Motor neuron (in vitro differentiated cells): Measurements from ENCODE around the gene MAPK8IP3. TPM values are rescaled to one million over a fixed set of nuclear protein-coding genes. Genes with fewer than 3 reads are reported as not detected.
"Not testable (repeated sequence)": the region's sequence is repeated elsewhere in the genome, so short reads cannot be mapped to it uniquely, and the experiment has no call there.

ENCODE experiments used
- ATAC-seq, 8 experiments: fragments of 200-7000 bp; cut with Tn5 transposase; replicated peaks in 6 of 8; 2 replicates each; pipeline ENCODE4 v1.8.0; 2021; ENCODE audit warnings: mild to moderate bottlenecking in 8 of 8, moderate library complexity in 8 of 8
- H3K27ac ChIP-seq, 2 donors: fragments of 250-450 bp; sonication (Bioruptor Pico); 2 replicates each; pipeline ENCODE4 v1.9.0; 2021; ENCODE audit warnings: antibody characterized with exemption in 2 of 2, mild to moderate bottlenecking in 2 of 2, moderate library complexity in 1 of 2
- H3K4me1 ChIP-seq, 2 donors: fragments of 250-450 bp; sonication (Bioruptor Pico); replicated peaks in 1 of 2; 2 replicates each; pipeline ENCODE4 v1.6.1; 2021; ENCODE audit warnings: antibody characterized with exemption in 2 of 2, mild to moderate bottlenecking in 2 of 2, moderate library complexity in 1 of 2
- H3K4me3 ChIP-seq, 5 donors: fragments of 250-450 bp; sonication (Bioruptor Pico); 2 replicates each; pipeline ENCODE4 v1.9.0; 2021; ENCODE audit warnings: antibody characterized with exemption in 5 of 5, mild to moderate bottlenecking in 5 of 5, moderate library complexity in 4 of 5
- WGBS, 10 experiments: fragments of 450-650 bp; shearing (Covaris generic); methylation state at CpG; one replicate each; pipeline ENCODE4 v1.0.0; 2022; 5-methylcytosine and 5-hydroxymethylcytosine counted together
- in situ Hi-C, 9 experiments: fragments of 400-800 bp; cut with MboI; loops; one replicate each; pipeline ENCODE4 v1.15.0; 2021; ENCODE audit warnings: low sequenced_read_pairs in 9 of 9, low pct_unique_long_range_greater_than_20kb in 2 of 9; ENCODE audit not compliant: unreplicated experiment in 9 of 9
- total RNA-seq, 8 experiments: library from RNA; unstranded; fragments of 300-600 nt; gene quantifications; 2 replicates each; pipeline versions ENCODE4 v1.2.3 to v1.2.4, GENCODE V29; 2022

The MAPK8IP3 gene
- total RNA-seq, 8 experiments from 2014 or later = 22.1 to 99.5 (median 55.4) TPM

GRCh38 chr16:1708083-1708767, 2.2 kb downstream of the MAPK8IP3 start:
- H3K27ac ChIP-seq = no peak overlapping the region
- 20 to 100% (median 83%) methylated on average over 1 to 12 of the region's 18 CpGs; no CpG with 5 or more reads in 1 of the 10 experiments for WGBS, 10 experiments
- peak overlapping the region in 4 of 5 donors; percentile 57 to 88 (median 64) for H3K4me3 ChIP-seq
- no peak for ATAC-seq
- in situ Hi-C loops = no loop called here
- peaks cover 11 to 17% of the 10 kb centered on the region in 2 donors for H3K4me1 ChIP-seq

GRCh38 chr16:1708768-1709180, 2.8 kb downstream of the MAPK8IP3 start:
- peak in 2 of 8 experiments; percentile 1 to 6 for ATAC-seq
- Histone ChIP-seq H3K27ac (no peak overlapping the region), H3K4me3 (no peak overlapping the region), H3K4me1 (peaks cover 11 to 17% of the 10 kb centered on the region in 2 donors)
- 0 to 100% (median 86%) methylated on average over 1 to 4 of the region's 13 CpGs; no CpG with 5 or more reads in 5 of the 10 experiments for WGBS, 10 experiments
- in situ Hi-C loops = no loop called here

- no peak for ATAC-seq
- no peak overlapping the region for H3K27ac ChIP-seq
- 75 to 100% (median 86%) methylated on average over 1 to 5 of the region's 15 CpGs; no CpG with 5 or more reads in 5 of the 10 experiments for WGBS, 10 experiments
- peaks cover 11 to 17% of the 10 kb centered on the region in 2 donors for H3K4me1 ChIP-seq
- in situ Hi-C loops = no loop called here
- H3K4me3 ChIP-seq = no peak overlapping the region
These were observed 3.4 kb downstream of the MAPK8IP3 start for GRCh38 chr16:1709356-1709755.

- in situ Hi-C loops = no loop called here
- Histone ChIP-seq H3K27ac (no peak overlapping the region), H3K4me1 (peaks cover 11 to 12% of the 10 kb centered on the region in 2 donors), H3K4me3 (no peak overlapping the region)
- 62 to 100% (median 92%) methylated on average over 1 to 12 of the region's 17 CpGs; no CpG with 5 or more reads in 1 of the 10 experiments for WGBS, 10 experiments
- no peak for ATAC-seq
These were observed 5.0 kb downstream of the MAPK8IP3 start for GRCh38 chr16:1710811-1711507.

GRCh38 chr16:1712791-1713261, 6.8 kb downstream of the MAPK8IP3 start:
- 0 to 100% (median 83%) methylated on average over 1 of the region's 14 CpGs; no CpG with 5 or more reads in 7 of the 10 experiments for WGBS, 10 experiments
- ATAC-seq = peak in 1 of 8 experiments; percentile 10
- in situ Hi-C loops = no loop called here
- Histone ChIP-seq H3K4me1 (peaks cover 8% of the 10 kb centered on the region in 2 donors), H3K27ac (no peak overlapping the region), H3K4me3 (no peak overlapping the region)

- Histone ChIP-seq H3K4me1 (peaks cover 3% of the 10 kb centered on the region in 2 donors), H3K27ac (no peak overlapping the region), H3K4me3 (no peak overlapping the region)
- WGBS, 10 experiments = 70 to 100% (median 90%) methylated on average over 2 to 7 of the region's 7 CpGs; no CpG with 5 or more reads in 4 of the 10 experiments
- no peak for ATAC-seq
- in situ Hi-C loops = no loop called here
These were observed 7.3 kb downstream of the MAPK8IP3 start for GRCh38 chr16:1713331-1713730.

- in situ Hi-C loops = no loop called here
- Histone ChIP-seq H3K4me3 (no peak overlapping the region), H3K4me1 (no peaks in the 10 kb centered on the region), H3K27ac (no peak overlapping the region)
- ATAC-seq = no peak
- 76 to 100% (median 84%) methylated on average over 1 to 9 of the region's 14 CpGs; no CpG with 5 or more reads in 6 of the 10 experiments for WGBS, 10 experiments
These were observed 7.9 kb downstream of the MAPK8IP3 start for GRCh38 chr16:1713933-1714332.

GRCh38 chr16:1715220-1715619, 9.2 kb downstream of the MAPK8IP3 start:
- Histone ChIP-seq H3K4me3 (no peak overlapping the region), H3K4me1 (no peaks in the 10 kb centered on the region), H3K27ac (no peak overlapping the region)
- in situ Hi-C loops = no loop called here
- 69 to 96% (median 91%) methylated on average over 3 to 8 of the region's 12 CpGs; no CpG with 5 or more reads in 5 of the 10 experiments for WGBS, 10 experiments
- ATAC-seq = no peak

- H3K4me1 ChIP-seq, in situ Hi-C loops, ATAC-seq, H3K27ac ChIP-seq, H3K4me3 ChIP-seq: not testable (repeated sequence)
- WGBS, 10 experiments = 80 to 100% (median 93%) methylated on average over 1 to 10 of the region's 10 CpGs; no CpG with 5 or more reads in 3 of the 10 experiments
These were observed 12.2 kb downstream of the MAPK8IP3 start for GRCh38 chr16:1718236-1718635.

GRCh38 chr16:1719559-1720229, 13.7 kb downstream of the MAPK8IP3 start:
- WGBS, 10 experiments = 82 to 100% (median 91%) methylated on average over 2 to 8 of the region's 12 CpGs
- in situ Hi-C loops, ATAC-seq, H3K27ac ChIP-seq, H3K4me3 ChIP-seq, H3K4me1 ChIP-seq: not testable (repeated sequence)

GRCh38 chr16:1721372-1721771, 15.4 kb downstream of the MAPK8IP3 start:
- in situ Hi-C loops = no loop called here
- ATAC-seq = no peak

GRCh38 chr16:1723450-1724147, 17.6 kb downstream of the MAPK8IP3 start:
- no peak overlapping the region for H3K27ac ChIP-seq
- WGBS, 10 experiments = 40 to 84% (median 57%) methylated on average over 1 to 5 of the region's 6 CpGs; no CpG with 5 or more reads in 3 of the 10 experiments
- in situ Hi-C loops = no loop called here

More at GRCh38 chr16:1721372-1721771, 15.4 kb downstream of the MAPK8IP3 start:
- Histone ChIP-seq H3K4me1 (no peaks in the 10 kb centered on the region), H3K4me3 (no peak overlapping the region), H3K27ac (no peak overlapping the region)
- 63 to 100% (median 95%) methylated on average over 1 to 9 of the region's 9 CpGs; no CpG with 5 or more reads in 4 of the 10 experiments for WGBS, 10 experiments

More at GRCh38 chr16:1723450-1724147, 17.6 kb downstream of the MAPK8IP3 start:
- no peak overlapping the region for H3K4me3 ChIP-seq
- peak in 5 of 8 experiments; percentile 11 to 75 (median 49) for ATAC-seq
- H3K4me1 ChIP-seq = no peaks in the 10 kb centered on the region
